HepG2 (cell line): Measurements from ENCODE around the gene PXMP4. TPM values are rescaled to one million over a fixed set of nuclear protein-coding genes. Genes with fewer than 3 reads are reported as not detected.
A peak's percentile ranks its signal among the peaks of the same experiment; 100 is the strongest.
"Not testable (repeated sequence)": the region's sequence is repeated elsewhere in the genome, so short reads cannot be mapped to it uniquely, and the experiment has no call there.

Source experiments
- ATAC-seq: fragments of 200-7000 bp; cut with Tn5 transposase; 3 replicates; pipeline ENCODE4 v1.9.1; 2020; ENCODE audit warnings: mild to moderate bottlenecking, moderate library complexity
- BruUV-seq: library from RNA; stranded (reverse); fragments of 400-500 nt; replicated peaks from 2 replicates; lab custom pipeline; 2021; lab: Mats Ljungman, UMichigan
- CTCF ChIA-PET: fragments of 300-600 bp; formaldehyde crosslinking; extraction: SDS; loops from one replicate; lab custom pipeline; 2021; ENCODE audit warnings: low total read pairs, inconsistent platforms, low intra/inter-chr PET ratio; lab: Yijun Ruan, JAX
- POLR2A ChIA-PET: fragments of 350-600 bp; sonication (Branson Sonifier 250); formaldehyde crosslinking; loops from one replicate; lab custom pipeline; 2020; ENCODE audit warnings: antibody characterized with exemption, inconsistent platforms; lab: Yijun Ruan, JAX
- DNase-seq: peaks from one replicate; pipeline ENCODE4 v3.0.0-alpha.2; 2015; ENCODE audit warnings: low spot score
- FAIRE-seq: peaks from 3 replicates; lab custom pipeline; 2011; peaks lifted over from hg19 to GRCh38; lab: Jason Lieb, UNC
- H2AFZ ChIP-seq: one replicate; pipeline ENCODE4 v1.6.1; 2011; ENCODE audit warnings: low read length, inconsistent platforms
- H3K27ac ChIP-seq: fragments of 300-600 bp; 3 replicates; pipeline ENCODE4 v1.8.0; 2011; ENCODE audit warnings: mixed run types, mild to moderate bottlenecking, mixed read lengths, low read length, inconsistent platforms; ENCODE audit not compliant: insufficient read depth; ENCODE audit errors: extremely low read length
- H3K27me3 ChIP-seq, 2 experiments: fragments of 200-600 bp in 1 of 2; 2 replicates in 1 of 2; 3 replicates in 1 of 2; pipeline versions ENCODE4 v1.6.0 to v1.8.0; 2011; ENCODE audit warnings: low read length in 2 of 2, mild to moderate bottlenecking in 2 of 2, moderate library complexity in 2 of 2, inconsistent platforms in 1 of 2; ENCODE audit not compliant: insufficient read depth in 2 of 2, control insufficient read depth in 1 of 2
- H3K36me3 ChIP-seq, 2 experiments: fragments of 200-600 bp in 1 of 2; replicated peaks in 1 of 2; 2 replicates in 1 of 2; 3 replicates in 1 of 2; pipeline versions ENCODE4 v1.5.1 to v1.8.0; 2011; ENCODE audit warnings: low read length in 2 of 2, inconsistent platforms in 1 of 2; ENCODE audit not compliant: insufficient read depth in 2 of 2, control insufficient read depth in 1 of 2
- H3K4me1 ChIP-seq: 2 replicates; pipeline ENCODE4 v1.5.1; 2012; ENCODE audit warnings: low read length, inconsistent platforms; ENCODE audit not compliant: insufficient read depth
- H3K4me2 ChIP-seq: 2 replicates; pipeline ENCODE4 v1.6.0; 2011; ENCODE audit warnings: low read depth, low read length, inconsistent platforms
- H3K4me3 ChIP-seq, 3 experiments: fragments of 200-600 bp in 1 of 3; sonication (generic), shearing (Covaris generic) in 1 of 3; replicated peaks in 1 of 3; 2 replicates each; pipeline ENCODE4 v1.5.1; 2011 to 2016; ENCODE audit warnings: low read length in 3 of 3, inconsistent platforms in 2 of 3, low read depth in 2 of 3, mild to moderate bottlenecking in 2 of 3, control low read depth in 1 of 3, mixed read lengths in 1 of 3; ENCODE audit not compliant: insufficient read depth in 1 of 3
- H3K79me2 ChIP-seq: one replicate; pipeline ENCODE4 v1.6.1; 2011; ENCODE audit warnings: low read length, inconsistent platforms; ENCODE audit not compliant: insufficient read depth
- H3K9ac ChIP-seq: 2 replicates; pipeline ENCODE4 v1.6.0; 2011; ENCODE audit warnings: mild to moderate bottlenecking, low read depth, low read length, inconsistent platforms; ENCODE audit not compliant: insufficient read depth
- H3K9me3 ChIP-seq: 2 replicates; pipeline ENCODE4 v1.5.1; 2012; ENCODE audit warnings: mild to moderate bottlenecking, low read length
- H4K20me1 ChIP-seq: 2 replicates; pipeline ENCODE4 v1.6.0; 2011; ENCODE audit warnings: inconsistent platforms, mild to moderate bottlenecking, low read length, moderate library complexity; ENCODE audit not compliant: insufficient read depth
- MTA1 ChIP-seq: sonication (generic); formaldehyde crosslinking; IDR thresholded peaks from 2 replicates; pipeline ENCODE4 v1.4.0; 2020; ENCODE audit warnings: missing genetic modification reagents, mild to moderate bottlenecking, borderline replicate concordance
- NRL ChIP-seq: sonication (generic); formaldehyde crosslinking; IDR thresholded peaks from 2 replicates; pipeline ENCODE4 v1.5.0; 2020; ENCODE audit warnings: missing genetic modification reagents, mild to moderate bottlenecking, moderate library complexity, borderline replicate concordance
- WGBS: methylation state at CpG from one replicate; pipeline ENCODE4 v1.1.6; 2017; ENCODE audit warnings: low lambda C conversion rate; 5-methylcytosine and 5-hydroxymethylcytosine counted together
- in situ Hi-C: cut with HindIII; loops from 2 replicates; pipeline ENCODE4 v1.10.0; 2017; ENCODE audit warnings: low pct_unique_long_range_greater_than_20kb; ENCODE audit not compliant: extremely low pct_ligation_motif_present
- intact Hi-C: fragments of 100-400 bp; cut with micrococcal nuclease; formaldehyde crosslinking; loops from one replicate; pipeline ENCODE4 v1.10.0; 2022; ENCODE audit not compliant: unreplicated experiment
- polyA plus RNA-seq, 8 experiments: library from polyadenylated mRNA; depleted of rRNA in 3 of 8; stranded (reverse) in 7 of 8; unstranded in 1 of 8; fragments of >200 nt; fragmentation: Illumina TruSeq in 4 of 8; extraction: Trizol in 4 of 8; gene quantifications; 2 replicates each; pipeline versions ENCODE4 v1.2.1 to v1.2.3, GENCODE V29; 2011 to 2016; ENCODE audit warnings: low read depth in 4 of 8, missing spikeins in 1 of 8, mixed read lengths in 1 of 8; ENCODE audit not compliant: insufficient read depth in 1 of 8
- total RNA-seq, 5 experiments: library from RNA; depleted of rRNA; stranded (reverse); fragments of >200 nt; fragmentation: Illumina TruSeq; extraction: Trizol; gene quantifications; 2 replicates each; pipeline ENCODE4 v1.2.3, GENCODE V29; 2016; ENCODE audit warnings: low read depth in 1 of 5
- TF ChIP-seq, protein P1 (sequence below): sonication (generic); formaldehyde crosslinking; IDR thresholded peaks from 2 replicates; pipeline ENCODE4 v1.5.0; 2020; ENCODE audit warnings: missing genetic modification reagents, mild to moderate bottlenecking, borderline replicate concordance
- TF ChIP-seq, protein P2 (sequence below): sonication (generic); formaldehyde crosslinking; conservative IDR thresholded peaks from 2 replicates; pipeline ENCODE4 v1.4.0; 2020; ENCODE audit warnings: mild to moderate bottlenecking, missing genetic modification reagents, moderate library complexity

PXMP4 gene
- total and polyA plus RNA-seq, 2 of the 13 experiments (the other 11 are each of a cell fraction or from before 2014, with no cell fraction given) = not detected

DNA sequence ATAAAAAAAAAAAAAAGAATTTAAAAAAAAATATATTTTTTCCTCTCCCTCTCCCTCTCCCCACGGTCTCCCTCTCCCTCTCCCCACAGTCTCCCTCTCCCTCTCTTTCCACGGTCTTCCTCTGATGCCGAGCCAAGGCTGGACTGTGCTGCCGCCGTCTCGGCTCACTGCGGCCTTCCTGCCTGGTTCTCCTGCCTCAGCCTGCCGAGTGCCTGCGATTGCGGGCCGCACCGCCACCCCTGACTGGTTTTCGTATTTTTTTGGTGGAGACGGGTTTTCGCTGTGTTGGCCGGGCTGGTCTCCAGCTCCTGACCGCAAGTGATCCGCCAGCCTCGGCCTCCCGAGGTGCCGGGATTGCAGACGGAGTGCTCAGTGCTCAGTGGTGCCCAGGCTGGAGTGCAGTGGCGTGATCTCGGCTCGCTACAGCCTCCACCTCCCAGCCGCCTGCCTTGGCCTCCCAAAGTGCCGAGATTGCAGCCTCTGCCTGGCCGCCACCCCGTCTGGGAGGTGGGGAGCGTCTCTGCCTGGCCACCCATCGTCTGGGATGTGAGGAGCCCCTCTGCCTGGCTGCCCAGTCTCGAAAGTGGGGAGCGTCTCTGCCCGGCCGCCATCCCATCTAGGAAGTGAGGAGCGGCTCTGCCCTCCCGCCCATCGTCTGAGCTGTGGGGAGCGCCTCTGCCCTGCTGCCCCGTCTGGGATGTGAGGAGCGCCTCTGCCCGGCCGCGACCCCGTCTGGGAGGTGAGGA, 19.2 kb downstream of the PXMP4 start (continued):
- TF ChIP-seq, protein P1, sequence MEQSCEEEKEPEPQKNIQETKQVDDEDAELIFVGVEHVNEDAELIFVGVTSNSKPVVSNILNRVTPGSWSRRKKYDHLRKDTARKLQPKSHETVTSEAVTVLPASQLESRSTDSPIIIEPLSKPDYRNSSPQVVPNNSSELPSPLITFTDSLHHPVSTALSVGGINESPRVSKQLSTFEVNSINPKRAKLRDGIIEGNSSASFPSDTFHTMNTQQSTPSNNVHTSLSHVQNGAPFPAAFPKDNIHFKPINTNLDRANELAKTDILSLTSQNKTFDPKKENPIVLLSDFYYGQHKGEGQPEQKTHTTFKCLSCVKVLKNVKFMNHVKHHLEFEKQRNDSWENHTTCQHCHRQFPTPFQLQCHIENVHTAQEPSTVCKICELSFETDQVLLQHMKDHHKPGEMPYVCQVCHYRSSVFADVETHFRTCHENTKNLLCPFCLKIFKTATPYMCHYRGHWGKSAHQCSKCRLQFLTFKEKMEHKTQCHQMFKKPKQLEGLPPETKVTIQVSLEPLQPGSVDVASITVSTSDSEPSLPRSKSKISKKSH = peak; percentile 30
- TF ChIP-seq, protein P2, sequence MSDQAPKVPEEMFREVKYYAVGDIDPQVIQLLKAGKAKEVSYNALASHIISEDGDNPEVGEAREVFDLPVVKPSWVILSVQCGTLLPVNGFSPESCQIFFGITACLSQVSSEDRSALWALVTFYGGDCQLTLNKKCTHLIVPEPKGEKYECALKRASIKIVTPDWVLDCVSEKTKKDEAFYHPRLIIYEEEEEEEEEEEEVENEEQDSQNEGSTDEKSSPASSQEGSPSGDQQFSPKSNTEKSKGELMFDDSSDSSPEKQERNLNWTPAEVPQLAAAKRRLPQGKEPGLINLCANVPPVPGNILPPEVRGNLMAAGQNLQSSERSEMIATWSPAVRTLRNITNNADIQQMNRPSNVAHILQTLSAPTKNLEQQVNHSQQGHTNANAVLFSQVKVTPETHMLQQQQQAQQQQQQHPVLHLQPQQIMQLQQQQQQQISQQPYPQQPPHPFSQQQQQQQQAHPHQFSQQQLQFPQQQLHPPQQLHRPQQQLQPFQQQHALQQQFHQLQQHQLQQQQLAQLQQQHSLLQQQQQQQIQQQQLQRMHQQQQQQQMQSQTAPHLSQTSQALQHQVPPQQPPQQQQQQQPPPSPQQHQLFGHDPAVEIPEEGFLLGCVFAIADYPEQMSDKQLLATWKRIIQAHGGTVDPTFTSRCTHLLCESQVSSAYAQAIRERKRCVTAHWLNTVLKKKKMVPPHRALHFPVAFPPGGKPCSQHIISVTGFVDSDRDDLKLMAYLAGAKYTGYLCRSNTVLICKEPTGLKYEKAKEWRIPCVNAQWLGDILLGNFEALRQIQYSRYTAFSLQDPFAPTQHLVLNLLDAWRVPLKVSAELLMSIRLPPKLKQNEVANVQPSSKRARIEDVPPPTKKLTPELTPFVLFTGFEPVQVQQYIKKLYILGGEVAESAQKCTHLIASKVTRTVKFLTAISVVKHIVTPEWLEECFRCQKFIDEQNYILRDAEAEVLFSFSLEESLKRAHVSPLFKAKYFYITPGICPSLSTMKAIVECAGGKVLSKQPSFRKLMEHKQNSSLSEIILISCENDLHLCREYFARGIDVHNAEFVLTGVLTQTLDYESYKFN (CRISPR knock-in tag) = 0 out of 2 replicates have a peak, but pooled peaks have one; percentile 15
- TF ChIP-seq MTA1 (CRISPR knock-in tag) = peak; percentile 79; the same call in 1 of the 2 replicates
- 0 out of 2 replicates have a peak, but pooled peaks have one; percentile 37 for TF ChIP-seq NRL
- TF ChIP-seq, all 625 proteins: peak for 47; not testable (repeated sequence) for 578

DNA sequence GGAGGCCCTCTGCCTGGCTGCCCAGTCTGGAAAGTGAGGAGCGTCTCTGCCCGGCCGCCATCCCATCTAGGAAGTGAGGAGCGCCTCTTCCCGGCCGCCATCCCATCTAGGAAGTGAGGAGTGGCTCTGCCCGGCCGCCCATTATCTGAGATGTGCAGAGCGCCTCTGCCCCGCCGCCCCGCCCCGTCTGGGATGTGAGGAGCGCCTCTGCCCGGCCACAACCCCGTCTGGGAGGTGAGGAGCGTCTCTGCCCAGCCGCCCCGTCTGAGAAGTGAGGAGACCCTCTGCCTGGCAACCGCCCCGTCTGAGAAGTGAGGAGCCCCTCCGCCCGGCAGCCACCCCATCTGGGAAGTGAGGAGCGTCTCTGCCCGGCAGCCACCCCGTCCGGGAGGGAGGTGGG, 21.1 kb downstream of the PXMP4 start:
- H3K79me2 ChIP-seq, DNase-seq, FAIRE-seq, ATAC-seq, intact Hi-C loops, H3K36me3 ChIP-seq, H4K20me1 ChIP-seq, in situ Hi-C loops, H3K27me3 ChIP-seq, CTCF ChIA-PET, H3K4me2 ChIP-seq, H3K27ac ChIP-seq, BruUV-seq, H3K9me3 ChIP-seq, H3K4me3 ChIP-seq, H3K9ac ChIP-seq, POLR2A ChIA-PET, H2AFZ ChIP-seq: not testable (repeated sequence)
- 91% methylated on average over 17 of the region's 27 CpGs for WGBS
- peaks cover 52% of the 10 kb centered on the region for H3K4me1 ChIP-seq
